ENCODE data around the gene NDUFS3. TPM values are rescaled to one million over a fixed set of nuclear protein-coding genes. Genes with fewer than 3 reads are reported as not detected.

NDUFS3 gene
- total and polyA plus RNA-seq, 2 of the 13 experiments (the other 11 are each of a cell fraction or from before 2014, with no cell fraction given) = 151 to 184 TPM

DNA sequence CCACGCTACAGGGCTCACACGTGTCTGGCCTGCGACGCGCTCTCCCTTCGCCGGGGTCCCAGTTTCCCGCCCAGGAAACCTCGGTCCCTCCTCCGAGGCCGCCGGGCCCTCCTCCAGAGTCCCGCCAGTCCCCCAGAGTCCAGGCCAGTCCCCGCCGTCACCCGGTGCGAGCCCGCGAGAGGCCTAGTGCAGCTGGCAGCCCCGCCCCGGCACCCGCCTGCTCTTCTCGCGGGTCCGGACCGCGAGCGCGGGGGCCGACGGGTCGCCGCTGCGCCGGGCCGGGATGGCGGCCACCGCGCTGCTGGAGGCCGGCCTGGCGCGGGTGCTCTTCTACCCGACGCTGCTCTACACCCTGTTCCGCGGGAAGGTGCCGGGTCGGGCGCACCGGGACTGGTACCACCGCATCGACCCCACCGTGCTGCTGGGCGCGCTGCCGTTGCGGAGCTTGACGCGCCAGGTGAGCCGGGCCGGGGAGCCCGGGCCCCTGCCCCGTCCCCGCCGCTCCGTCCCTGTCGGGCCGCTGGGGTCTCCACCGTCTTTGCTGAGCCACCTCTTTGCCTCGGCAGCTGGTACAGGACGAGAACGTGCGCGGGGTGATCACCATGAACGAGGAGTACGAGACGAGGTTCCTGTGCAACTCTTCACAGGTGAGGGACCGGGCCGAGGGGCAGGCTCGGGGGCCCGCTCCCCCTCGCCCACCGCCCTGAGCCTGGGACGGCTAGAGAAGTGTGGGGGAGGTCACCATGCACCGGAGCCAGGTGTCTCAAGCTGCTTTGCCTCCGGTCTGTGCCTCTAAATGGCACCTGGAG is 13.3 kb upstream of the NDUFS3 start, which contains the start of gene PTPMT1 (continued):
- TF ChIP-seq, protein P1, sequence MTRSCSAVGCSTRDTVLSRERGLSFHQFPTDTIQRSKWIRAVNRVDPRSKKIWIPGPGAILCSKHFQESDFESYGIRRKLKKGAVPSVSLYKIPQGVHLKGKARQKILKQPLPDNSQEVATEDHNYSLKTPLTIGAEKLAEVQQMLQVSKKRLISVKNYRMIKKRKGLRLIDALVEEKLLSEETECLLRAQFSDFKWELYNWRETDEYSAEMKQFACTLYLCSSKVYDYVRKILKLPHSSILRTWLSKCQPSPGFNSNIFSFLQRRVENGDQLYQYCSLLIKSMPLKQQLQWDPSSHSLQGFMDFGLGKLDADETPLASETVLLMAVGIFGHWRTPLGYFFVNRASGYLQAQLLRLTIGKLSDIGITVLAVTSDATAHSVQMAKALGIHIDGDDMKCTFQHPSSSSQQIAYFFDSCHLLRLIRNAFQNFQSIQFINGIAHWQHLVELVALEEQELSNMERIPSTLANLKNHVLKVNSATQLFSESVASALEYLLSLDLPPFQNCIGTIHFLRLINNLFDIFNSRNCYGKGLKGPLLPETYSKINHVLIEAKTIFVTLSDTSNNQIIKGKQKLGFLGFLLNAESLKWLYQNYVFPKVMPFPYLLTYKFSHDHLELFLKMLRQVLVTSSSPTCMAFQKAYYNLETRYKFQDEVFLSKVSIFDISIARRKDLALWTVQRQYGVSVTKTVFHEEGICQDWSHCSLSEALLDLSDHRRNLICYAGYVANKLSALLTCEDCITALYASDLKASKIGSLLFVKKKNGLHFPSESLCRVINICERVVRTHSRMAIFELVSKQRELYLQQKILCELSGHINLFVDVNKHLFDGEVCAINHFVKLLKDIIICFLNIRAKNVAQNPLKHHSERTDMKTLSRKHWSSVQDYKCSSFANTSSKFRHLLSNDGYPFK (CRISPR knock-in tag; IDR thresholded peaks at IDR 0.05; ENCODE audit: borderline replicate concordance) = peak; percentile 18; the same call in 1 of the 2 replicates
- no peak for TF ChIP-seq ZNF34 (CRISPR knock-in tag; IDR thresholded peaks at IDR 0.05; ENCODE audit: borderline replicate concordance)
- peak; percentile 84 for TF ChIP-seq ZNF138 (CRISPR knock-in tag; IDR thresholded peaks at IDR 0.05; ENCODE audit: low read depth)
- TF ChIP-seq ZNF678 (CRISPR knock-in tag; IDR thresholded peaks at IDR 0.05) = peak; percentile 23; the same call in 1 of the 2 replicates
- no peak for TF ChIP-seq RFXANK (CRISPR knock-in tag; IDR thresholded peaks at IDR 0.05)
- TF ChIP-seq HMG20A (CRISPR knock-in tag; IDR thresholded peaks at IDR 0.05; ENCODE audit: borderline replicate concordance) = 0 out of 2 replicates have a peak, but pooled peaks have one; percentile 8
- TF ChIP-seq CENPT (CRISPR knock-in tag; IDR thresholded peaks at IDR 0.05; ENCODE audit: low read depth) = peak; percentile 94; the same call in 1 of the 2 replicates
- TF ChIP-seq ZNF629 (CRISPR knock-in tag; conservative IDR thresholded peaks at IDR 0.05) = 0 out of 2 replicates have a peak, but pooled peaks have one; percentile 9
- TF ChIP-seq, protein P2, sequence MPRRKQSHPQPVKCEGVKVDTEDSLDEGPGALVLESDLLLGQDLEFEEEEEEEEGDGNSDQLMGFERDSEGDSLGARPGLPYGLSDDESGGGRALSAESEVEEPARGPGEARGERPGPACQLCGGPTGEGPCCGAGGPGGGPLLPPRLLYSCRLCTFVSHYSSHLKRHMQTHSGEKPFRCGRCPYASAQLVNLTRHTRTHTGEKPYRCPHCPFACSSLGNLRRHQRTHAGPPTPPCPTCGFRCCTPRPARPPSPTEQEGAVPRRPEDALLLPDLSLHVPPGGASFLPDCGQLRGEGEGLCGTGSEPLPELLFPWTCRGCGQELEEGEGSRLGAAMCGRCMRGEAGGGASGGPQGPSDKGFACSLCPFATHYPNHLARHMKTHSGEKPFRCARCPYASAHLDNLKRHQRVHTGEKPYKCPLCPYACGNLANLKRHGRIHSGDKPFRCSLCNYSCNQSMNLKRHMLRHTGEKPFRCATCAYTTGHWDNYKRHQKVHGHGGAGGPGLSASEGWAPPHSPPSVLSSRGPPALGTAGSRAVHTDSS (CRISPR knock-in tag; conservative IDR thresholded peaks at IDR 0.05) = no peak
- TF ChIP-seq SIN3A (IDR thresholded peaks at IDR 0.05; ENCODE audit: borderline replicate concordance, low read depth, low read length) = no peak
- TF ChIP-seq HNRNPUL1 (IDR thresholded peaks at IDR 0.05; ENCODE audit: low read depth, low read length) = no peak
- TF ChIP-seq ZNF570 (CRISPR knock-in tag; IDR thresholded peaks at IDR 0.05; ENCODE audit: borderline replicate concordance) = peak; percentile 16; the same call in 1 of the 2 replicates
- TF ChIP-seq POLR2AphosphoS2 (IDR thresholded peaks at IDR 0.05; ENCODE audit: low read depth, low read length) = no peak
- TF ChIP-seq SIN3B (IDR thresholded peaks at IDR 0.05; ENCODE audit: low read length) = peak; percentile 69; the same call in 1 of the 2 replicates
- TF ChIP-seq ZNF670 (CRISPR knock-in tag; IDR thresholded peaks at IDR 0.05; ENCODE audit: borderline replicate concordance) = no peak
- no peak for TF ChIP-seq ZBTB8A (CRISPR knock-in tag; IDR thresholded peaks at IDR 0.05; ENCODE audit: borderline replicate concordance, low read depth)
- TF ChIP-seq RFX3 (CRISPR knock-in tag; IDR thresholded peaks at IDR 0.05) = no peak
- TF ChIP-seq ZNF264 (CRISPR knock-in tag; IDR thresholded peaks at IDR 0.05) = no peak
- peak; percentile 27; the same call in 1 of the 2 replicates for TF ChIP-seq BHLHE40 (IDR thresholded peaks at IDR 0.05; ENCODE audit: low read length)
- no peak for TF ChIP-seq CC2D1A (CRISPR knock-in tag; IDR thresholded peaks at IDR 0.05)
- TF ChIP-seq KLF9 (CRISPR knock-in tag; IDR thresholded peaks at IDR 0.05; ENCODE audit: low read depth) = no peak
- TF ChIP-seq, protein P3, sequence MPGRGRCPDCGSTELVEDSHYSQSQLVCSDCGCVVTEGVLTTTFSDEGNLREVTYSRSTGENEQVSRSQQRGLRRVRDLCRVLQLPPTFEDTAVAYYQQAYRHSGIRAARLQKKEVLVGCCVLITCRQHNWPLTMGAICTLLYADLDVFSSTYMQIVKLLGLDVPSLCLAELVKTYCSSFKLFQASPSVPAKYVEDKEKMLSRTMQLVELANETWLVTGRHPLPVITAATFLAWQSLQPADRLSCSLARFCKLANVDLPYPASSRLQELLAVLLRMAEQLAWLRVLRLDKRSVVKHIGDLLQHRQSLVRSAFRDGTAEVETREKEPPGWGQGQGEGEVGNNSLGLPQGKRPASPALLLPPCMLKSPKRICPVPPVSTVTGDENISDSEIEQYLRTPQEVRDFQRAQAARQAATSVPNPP (CRISPR knock-in tag; IDR thresholded peaks at IDR 0.05) = no peak
- peak; percentile 48; the same call in 1 of the 2 replicates for TF ChIP-seq ARNT2 (CRISPR knock-in tag; IDR thresholded peaks at IDR 0.05; ENCODE audit: low read depth)
- no peak for TF ChIP-seq AKAP8 (CRISPR knock-in tag; IDR thresholded peaks at IDR 0.05)
- no peak for TF ChIP-seq FOXA3 (CRISPR knock-in tag; IDR thresholded peaks at IDR 0.05)
- TF ChIP-seq ZNF564 (CRISPR knock-in tag; IDR thresholded peaks at IDR 0.05) = peak; percentile 85; the same call in 1 of the 2 replicates
- peak; percentile 87 for TF ChIP-seq SALL2 (CRISPR knock-in tag; IDR thresholded peaks at IDR 0.05)

All from HepG2 (cell line).